ENCODE measurements around the gene NR1D1.

DNA sequence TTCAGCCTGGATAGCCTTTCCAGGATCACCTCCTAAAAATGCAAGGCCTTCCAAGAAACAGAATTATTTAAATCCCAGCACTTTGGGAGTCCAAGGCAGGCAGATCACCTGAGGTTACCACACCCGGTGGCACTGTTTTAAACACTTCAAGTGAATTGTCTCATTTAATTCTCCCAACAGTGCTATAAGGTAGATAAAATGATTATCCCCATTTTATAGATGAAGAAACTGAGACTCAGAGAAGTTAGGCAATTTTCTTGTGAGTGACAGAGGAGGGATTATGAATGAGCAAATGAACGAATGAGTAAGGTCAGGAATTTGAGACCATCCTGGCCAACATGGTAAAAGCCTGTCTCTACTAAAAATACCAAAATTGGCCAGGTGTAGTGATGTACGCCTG lies 20.8 kb downstream of the NR1D1 start:
- TF ChIP-seq POLR2A (IDR thresholded peaks at IDR 0.05) (no peak), POLR2AphosphoS5 (IDR thresholded peaks at IDR 0.05; ENCODE audit: insufficient read depth in 1 of 2, low read depth in 1 of 2) (no peak)
- TF ChIP-seq, protein P1, sequence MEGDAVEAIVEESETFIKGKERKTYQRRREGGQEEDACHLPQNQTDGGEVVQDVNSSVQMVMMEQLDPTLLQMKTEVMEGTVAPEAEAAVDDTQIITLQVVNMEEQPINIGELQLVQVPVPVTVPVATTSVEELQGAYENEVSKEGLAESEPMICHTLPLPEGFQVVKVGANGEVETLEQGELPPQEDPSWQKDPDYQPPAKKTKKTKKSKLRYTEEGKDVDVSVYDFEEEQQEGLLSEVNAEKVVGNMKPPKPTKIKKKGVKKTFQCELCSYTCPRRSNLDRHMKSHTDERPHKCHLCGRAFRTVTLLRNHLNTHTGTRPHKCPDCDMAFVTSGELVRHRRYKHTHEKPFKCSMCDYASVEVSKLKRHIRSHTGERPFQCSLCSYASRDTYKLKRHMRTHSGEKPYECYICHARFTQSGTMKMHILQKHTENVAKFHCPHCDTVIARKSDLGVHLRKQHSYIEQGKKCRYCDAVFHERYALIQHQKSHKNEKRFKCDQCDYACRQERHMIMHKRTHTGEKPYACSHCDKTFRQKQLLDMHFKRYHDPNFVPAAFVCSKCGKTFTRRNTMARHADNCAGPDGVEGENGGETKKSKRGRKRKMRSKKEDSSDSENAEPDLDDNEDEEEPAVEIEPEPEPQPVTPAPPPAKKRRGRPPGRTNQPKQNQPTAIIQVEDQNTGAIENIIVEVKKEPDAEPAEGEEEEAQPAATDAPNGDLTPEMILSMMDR (IDR thresholded peaks at IDR 0.05): no peak

Measured in vagina (tissue), 2 donors.